HUES6 (cell line): ENCODE measurements around the gene GJB3.

ENCODE experiments used
- H3K27ac ChIP-seq: 2 replicates; pipeline ENCODE4 v1.7.0; 2013; ENCODE audit warnings: low read depth, mild to moderate bottlenecking, low read length, inconsistent platforms
- H3K27me3 ChIP-seq: 2 replicates; pipeline ENCODE4 v1.6.1; 2013; ENCODE audit warnings: low read length; ENCODE audit not compliant: control insufficient read depth, insufficient read depth
- H3K36me3 ChIP-seq: 2 replicates; pipeline ENCODE4 v1.6.1; 2013; ENCODE audit warnings: low read length; ENCODE audit not compliant: control insufficient read depth, insufficient read depth
- H3K4me1 ChIP-seq: 2 replicates; pipeline ENCODE4 v1.6.1; 2013; ENCODE audit warnings: low read length; ENCODE audit not compliant: control insufficient read depth, insufficient read depth
- H3K4me3 ChIP-seq: 2 replicates; pipeline ENCODE4 v1.5.1; 2013; ENCODE audit warnings: low read depth, low read length
- H3K9ac ChIP-seq: one replicate; pipeline ENCODE4 v1.6.1; 2013; ENCODE audit warnings: mild to moderate bottlenecking, low read length
- H3K9me3 ChIP-seq: 2 replicates; pipeline ENCODE4 v1.6.1; 2013; ENCODE audit warnings: low read depth, low read length; ENCODE audit not compliant: control insufficient read depth, insufficient read depth

The GJB3 gene

DNA sequence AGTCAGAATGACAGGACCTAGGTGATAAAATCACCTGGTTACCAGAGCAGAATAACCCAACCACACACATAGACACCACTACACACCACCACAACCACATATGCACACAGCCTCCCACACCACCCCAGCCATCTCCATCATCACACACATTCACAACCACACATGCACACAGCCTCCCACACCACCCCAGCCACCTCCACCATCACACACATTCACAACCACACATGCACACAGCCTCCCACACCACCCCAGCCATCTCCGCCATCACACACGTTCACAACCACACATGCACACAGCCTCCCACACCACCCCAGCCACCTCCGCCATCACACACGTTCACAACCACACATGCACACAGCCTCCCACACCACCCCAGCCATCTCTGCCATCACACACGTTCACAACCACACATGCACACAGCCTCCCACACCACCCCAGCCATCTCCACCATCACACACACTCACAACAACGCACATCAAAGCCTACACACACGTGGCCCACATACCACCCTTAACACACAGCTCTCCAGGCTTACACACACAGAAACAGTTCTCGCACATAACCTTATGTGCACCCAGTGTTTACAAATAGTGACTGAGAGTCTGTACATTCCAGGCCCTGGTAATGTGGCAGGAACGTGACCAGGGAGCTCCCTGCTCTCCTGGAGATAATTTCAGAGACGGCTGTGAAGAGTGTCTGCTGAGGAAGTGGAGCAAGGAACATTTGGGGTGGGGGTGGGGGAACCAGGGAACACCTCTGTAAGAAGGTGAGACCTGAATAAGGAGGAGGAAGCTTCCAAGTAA lies 3.3 kb upstream of the GJB3 start:
- Histone ChIP-seq H3K9ac (no peak overlapping the region), H3K4me1 (peaks cover 4% of the 10 kb centered on the region; the same call in 1 of the 2 replicates), H3K36me3 (no peaks in the 10 kb centered on the region), H3K27ac (no peak overlapping the region), H3K27me3 (peaks cover 34% of the 10 kb centered on the region), H3K9me3 (no peaks in the 10 kb centered on the region), H3K4me3 (no peak overlapping the region)

DNA sequence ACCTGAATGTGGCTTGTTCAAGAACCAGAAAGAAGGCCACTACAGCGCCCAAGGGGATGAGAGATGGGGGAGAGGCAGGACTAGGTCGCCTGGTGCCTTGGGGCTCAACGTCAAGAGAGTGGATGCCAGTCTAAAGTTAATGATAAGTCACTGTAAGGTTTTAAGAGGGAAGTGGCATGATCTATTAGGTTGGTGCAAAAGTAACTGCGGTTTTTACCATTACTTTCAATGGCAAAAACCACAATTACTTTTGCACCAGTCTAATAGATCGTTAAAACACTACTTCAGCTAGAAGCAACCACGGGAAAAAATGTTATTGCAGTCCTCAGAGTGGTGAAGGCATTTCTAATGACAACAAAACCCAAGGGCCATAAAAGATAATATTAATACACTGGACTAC lies 2.6 kb upstream of the GJB3 start:
- H3K4me1 ChIP-seq: peaks cover 4% of the 10 kb centered on the region; the same call in 1 of the 2 replicates
- no peaks in the 10 kb centered on the region for H3K9me3 ChIP-seq

DNA sequence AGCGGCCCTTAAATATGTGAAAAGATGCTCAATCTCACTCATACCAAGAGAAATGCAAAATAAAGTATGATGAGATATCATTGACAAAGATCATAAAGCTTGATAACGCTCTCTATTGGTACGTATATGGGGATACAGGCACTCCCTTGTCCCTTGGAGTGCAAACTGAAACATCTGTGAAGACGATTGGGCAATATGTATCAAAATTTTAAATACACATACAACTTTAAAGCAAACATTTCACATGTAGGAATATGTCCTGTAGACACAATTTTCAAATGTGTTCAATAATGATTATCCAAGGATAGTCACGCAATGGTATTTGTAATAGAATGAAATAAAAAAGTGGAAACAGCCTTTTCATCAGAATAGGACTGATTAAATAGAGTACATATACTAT lies 2.0 kb upstream of the GJB3 start:
- Histone ChIP-seq H3K9ac (no peak overlapping the region), H3K27me3 (peaks cover 39% of the 10 kb centered on the region), H3K36me3 (no peaks in the 10 kb centered on the region), H3K27ac (no peak overlapping the region), H3K4me3 (no peak overlapping the region), H3K9me3 (no peaks in the 10 kb centered on the region), H3K4me1 (peaks cover 4% of the 10 kb centered on the region; the same call in 1 of the 2 replicates)

More for the DNA sequence above, 2.6 kb upstream of the GJB3 start:
- Histone ChIP-seq H3K27ac (no peak overlapping the region), H3K27me3 (peaks cover 38% of the 10 kb centered on the region), H3K9ac (no peak overlapping the region), H3K36me3 (no peaks in the 10 kb centered on the region), H3K4me3 (no peak overlapping the region)

DNA sequence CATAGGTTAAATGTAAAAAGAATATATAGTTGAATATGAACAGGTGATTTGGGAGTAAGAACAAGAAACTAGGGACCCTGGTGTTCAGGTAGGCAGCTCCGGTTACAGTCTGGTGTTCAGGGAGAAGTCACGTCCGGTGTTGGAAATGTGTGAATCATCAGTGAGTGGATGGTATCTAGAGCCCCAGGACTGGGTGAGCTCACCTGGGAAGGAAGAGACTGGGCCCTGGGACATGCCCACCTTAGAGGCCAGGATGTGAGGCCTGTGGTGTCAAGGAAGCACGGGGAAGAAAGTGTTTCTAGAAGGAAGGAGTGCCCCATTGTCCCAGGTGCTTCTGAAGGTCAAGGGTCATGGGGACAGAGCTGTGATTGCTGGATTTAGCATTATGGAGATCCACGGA lies 1.5 kb upstream of the GJB3 start:
- Histone ChIP-seq H3K4me1 (peaks cover 4% of the 10 kb centered on the region; the same call in 1 of the 2 replicates), H3K9ac (no peak overlapping the region), H3K9me3 (no peaks in the 10 kb centered on the region), H3K36me3 (no peaks in the 10 kb centered on the region), H3K27me3 (peaks cover 39% of the 10 kb centered on the region), H3K27ac (no peak overlapping the region), H3K4me3 (no peak overlapping the region)

DNA sequence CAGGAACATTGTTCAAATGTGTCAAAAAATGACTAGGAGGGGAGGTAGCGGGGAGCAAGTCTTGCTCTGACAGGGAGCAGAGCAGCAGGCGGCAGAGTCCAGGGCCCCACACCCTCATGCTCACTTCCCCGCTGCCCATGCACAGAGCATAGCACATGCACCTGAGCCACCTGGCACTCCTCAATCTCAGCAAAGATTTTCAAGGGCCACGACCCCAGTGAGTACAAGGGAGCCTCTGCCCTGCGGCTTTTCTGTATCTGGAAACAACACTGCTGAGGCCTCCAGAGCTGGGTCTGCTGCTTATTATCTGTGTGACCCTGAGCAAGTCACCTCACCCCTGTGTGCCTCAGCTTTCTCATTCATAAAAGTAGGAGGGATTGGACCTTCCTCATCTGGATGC lies 1.1 kb upstream of the GJB3 start:
- H3K27ac ChIP-seq: no peak overlapping the region
- no peak overlapping the region for H3K4me3 ChIP-seq
- no peaks in the 10 kb centered on the region for H3K36me3 ChIP-seq
- H3K9ac ChIP-seq: no peak overlapping the region
- H3K9me3 ChIP-seq: no peaks in the 10 kb centered on the region
- H3K27me3 ChIP-seq: peaks cover 39% of the 10 kb centered on the region
- H3K4me1 ChIP-seq: peaks cover 4% of the 10 kb centered on the region; the same call in 1 of the 2 replicates

DNA sequence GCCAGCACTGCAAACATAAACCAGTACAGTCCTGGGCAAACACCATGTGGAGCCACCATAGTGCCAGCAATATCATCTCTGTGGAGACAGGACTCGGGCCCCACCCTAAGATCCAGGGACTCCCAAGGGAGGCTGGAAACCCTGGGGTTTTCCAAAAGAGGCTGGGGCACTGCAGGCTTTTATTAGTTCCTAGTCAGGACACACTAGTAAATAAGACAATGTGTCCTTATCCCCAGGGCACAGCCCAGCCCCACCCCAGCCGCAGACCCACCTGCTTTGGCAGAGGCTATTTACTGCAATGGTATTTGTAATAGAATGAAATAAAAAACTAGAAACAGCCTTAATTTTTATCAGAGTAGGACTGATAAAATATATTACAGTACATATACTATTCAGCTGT lies 486 bp upstream of the GJB3 start:
- Histone ChIP-seq H3K27me3 (peaks cover 39% of the 10 kb centered on the region), H3K4me3 (peak overlapping the region; percentile 80), H3K9me3 (no peaks in the 10 kb centered on the region), H3K4me1 (peaks cover 4% of the 10 kb centered on the region; the same call in 1 of the 2 replicates), H3K36me3 (no peaks in the 10 kb centered on the region), H3K27ac (no peak overlapping the region), H3K9ac (no peak overlapping the region)

DNA sequence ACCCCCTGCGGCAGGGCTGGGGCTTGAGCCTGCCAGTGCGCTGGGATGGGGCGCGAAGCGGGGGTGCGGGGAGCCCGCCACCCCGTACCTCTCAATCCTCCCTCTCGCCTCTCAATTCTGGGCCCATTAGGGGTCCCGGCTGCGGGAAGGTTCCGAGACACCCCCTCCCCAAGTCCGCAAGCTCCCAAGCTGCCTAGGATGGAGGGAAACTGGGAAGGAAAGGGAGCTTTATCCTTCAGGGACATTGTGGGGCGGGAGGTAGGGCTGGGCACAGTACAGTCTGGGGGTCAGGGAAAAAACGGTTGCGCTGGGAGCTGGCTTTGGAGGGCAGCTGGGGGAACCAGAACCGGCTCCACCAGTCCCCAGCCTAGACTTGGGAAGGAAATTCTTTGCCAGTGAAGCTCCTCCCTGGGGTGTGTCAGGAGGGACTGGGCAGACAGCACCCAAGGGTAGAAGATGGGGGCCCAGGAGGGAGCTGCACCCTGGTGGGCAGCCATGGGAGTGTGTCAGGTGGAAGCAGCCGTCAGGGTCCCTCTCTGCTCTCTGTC lies 904 bp downstream of the GJB3 start:
- Histone ChIP-seq H3K36me3 (no peaks in the 10 kb centered on the region), H3K4me3 (peak overlapping the region; percentile 80), H3K4me1 (no peaks in the 10 kb centered on the region), H3K9me3 (no peaks in the 10 kb centered on the region), H3K27me3 (peaks cover 39% of the 10 kb centered on the region), H3K9ac (no peak overlapping the region), H3K27ac (no peak overlapping the region)

DNA sequence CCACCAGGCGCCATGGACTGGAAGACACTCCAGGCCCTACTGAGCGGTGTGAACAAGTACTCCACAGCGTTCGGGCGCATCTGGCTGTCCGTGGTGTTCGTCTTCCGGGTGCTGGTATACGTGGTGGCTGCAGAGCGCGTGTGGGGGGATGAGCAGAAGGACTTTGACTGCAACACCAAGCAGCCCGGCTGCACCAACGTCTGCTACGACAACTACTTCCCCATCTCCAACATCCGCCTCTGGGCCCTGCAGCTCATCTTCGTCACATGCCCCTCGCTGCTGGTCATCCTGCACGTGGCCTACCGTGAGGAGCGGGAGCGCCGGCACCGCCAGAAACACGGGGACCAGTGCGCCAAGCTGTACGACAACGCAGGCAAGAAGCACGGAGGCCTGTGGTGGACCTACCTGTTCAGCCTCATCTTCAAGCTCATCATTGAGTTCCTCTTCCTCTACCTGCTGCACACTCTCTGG lies 3.8 kb downstream of the GJB3 start:
- H3K4me3 ChIP-seq: no peak overlapping the region
- peaks cover 34% of the 10 kb centered on the region for H3K27me3 ChIP-seq
- no peak overlapping the region for H3K27ac ChIP-seq
- H3K4me1 ChIP-seq: peaks cover 6% of the 10 kb centered on the region
- no peaks in the 10 kb centered on the region for H3K9me3 ChIP-seq
- no peak overlapping the region for H3K9ac ChIP-seq
- no peaks in the 10 kb centered on the region for H3K36me3 ChIP-seq

DNA sequence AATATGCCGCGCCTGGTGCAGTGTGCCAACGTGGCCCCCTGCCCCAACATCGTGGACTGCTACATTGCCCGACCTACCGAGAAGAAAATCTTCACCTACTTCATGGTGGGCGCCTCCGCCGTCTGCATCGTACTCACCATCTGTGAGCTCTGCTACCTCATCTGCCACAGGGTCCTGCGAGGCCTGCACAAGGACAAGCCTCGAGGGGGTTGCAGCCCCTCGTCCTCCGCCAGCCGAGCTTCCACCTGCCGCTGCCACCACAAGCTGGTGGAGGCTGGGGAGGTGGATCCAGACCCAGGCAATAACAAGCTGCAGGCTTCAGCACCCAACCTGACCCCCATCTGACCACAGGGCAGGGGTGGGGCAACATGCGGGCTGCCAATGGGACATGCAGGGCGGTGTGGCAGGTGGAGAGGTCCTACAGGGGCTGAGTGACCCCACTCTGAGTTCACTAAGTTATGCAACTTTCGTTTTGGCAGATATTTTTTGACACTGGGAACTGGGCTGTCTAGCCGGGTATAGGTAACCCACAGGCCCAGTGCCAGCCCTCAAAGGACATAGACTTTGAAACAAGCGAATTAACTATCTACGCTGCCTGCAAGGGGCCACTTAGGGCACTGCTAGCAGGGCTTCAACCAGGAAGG lies 4.3 kb downstream of the GJB3 start:
- H3K4me1 ChIP-seq: peaks cover 6% of the 10 kb centered on the region
- H3K36me3 ChIP-seq: no peaks in the 10 kb centered on the region
- no peaks in the 10 kb centered on the region for H3K9me3 ChIP-seq
- H3K27me3 ChIP-seq: peaks cover 28% of the 10 kb centered on the region
- no peak overlapping the region for H3K9ac ChIP-seq
- H3K27ac ChIP-seq: no peak overlapping the region
- H3K4me3 ChIP-seq: no peak overlapping the region

DNA sequence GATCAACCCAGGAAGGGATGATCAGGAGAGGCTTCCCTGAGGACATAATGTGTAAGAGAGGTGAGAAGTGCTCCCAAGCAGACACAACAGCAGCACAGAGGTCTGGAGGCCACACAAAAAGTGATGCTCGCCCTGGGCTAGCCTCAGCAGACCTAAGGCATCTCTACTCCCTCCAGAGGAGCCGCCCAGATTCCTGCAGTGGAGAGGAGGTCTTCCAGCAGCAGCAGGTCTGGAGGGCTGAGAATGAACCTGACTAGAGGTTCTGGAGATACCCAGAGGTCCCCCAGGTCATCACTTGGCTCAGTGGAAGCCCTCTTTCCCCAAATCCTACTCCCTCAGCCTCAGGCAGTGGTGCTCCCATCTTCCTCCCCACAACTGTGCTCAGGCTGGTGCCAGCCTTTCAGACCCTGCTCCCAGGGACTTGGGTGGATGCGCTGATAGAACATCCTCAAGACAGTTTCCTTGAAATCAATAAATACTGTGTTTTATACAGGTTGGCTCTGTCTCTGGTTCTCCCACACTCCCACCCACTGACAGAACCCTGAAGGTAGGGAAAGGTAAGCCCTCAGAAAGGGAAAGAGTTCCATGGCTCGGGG lies 5.0 kb downstream of the GJB3 start:
- no peak overlapping the region for H3K27ac ChIP-seq
- no peak overlapping the region for H3K9ac ChIP-seq
- no peaks in the 10 kb centered on the region for H3K36me3 ChIP-seq
- no peak overlapping the region for H3K4me3 ChIP-seq
- peaks cover 6% of the 10 kb centered on the region for H3K4me1 ChIP-seq
- peaks cover 26% of the 10 kb centered on the region for H3K27me3 ChIP-seq
- H3K9me3 ChIP-seq: no peaks in the 10 kb centered on the region
